Stimulated activated memory B cell treated with anti-CD40 and anti-IgM and Interleukin-4, amounts not matched to agents 10 μg/mL and 1 μg/mL and 100 μg/mL, for 72 hours (primary cell): ENCODE results near the gene OTX2.

Experiments used
- ATAC-seq: fragments of 150-1000 bp; cut with Tn5 transposase; 2 replicates; pipeline ENCODE4 v1.10.0; 2021
- H3K27ac Mint-ChIP-seq: one replicate; pipeline ENCODE4 v1.8.0; 2022; ENCODE audit warnings: mild to moderate bottlenecking, mixed read lengths
- H3K27me3 Mint-ChIP-seq: one replicate; pipeline ENCODE4 v1.8.0; 2022; ENCODE audit warnings: mixed read lengths
- H3K36me3 Mint-ChIP-seq: one replicate; pipeline ENCODE4 v1.8.0; 2022; ENCODE audit warnings: mixed read lengths
- H3K4me1 Mint-ChIP-seq: one replicate; pipeline ENCODE4 v1.8.0; 2022; ENCODE audit warnings: mixed read lengths
- H3K4me3 Mint-ChIP-seq: one replicate; pipeline ENCODE4 v1.8.0; 2022; ENCODE audit warnings: mild to moderate bottlenecking, moderate library complexity, mixed read lengths
- H3K9me3 Mint-ChIP-seq: one replicate; pipeline ENCODE4 v1.8.0; 2022; ENCODE audit warnings: mixed read lengths

OTX2 gene

DNA sequence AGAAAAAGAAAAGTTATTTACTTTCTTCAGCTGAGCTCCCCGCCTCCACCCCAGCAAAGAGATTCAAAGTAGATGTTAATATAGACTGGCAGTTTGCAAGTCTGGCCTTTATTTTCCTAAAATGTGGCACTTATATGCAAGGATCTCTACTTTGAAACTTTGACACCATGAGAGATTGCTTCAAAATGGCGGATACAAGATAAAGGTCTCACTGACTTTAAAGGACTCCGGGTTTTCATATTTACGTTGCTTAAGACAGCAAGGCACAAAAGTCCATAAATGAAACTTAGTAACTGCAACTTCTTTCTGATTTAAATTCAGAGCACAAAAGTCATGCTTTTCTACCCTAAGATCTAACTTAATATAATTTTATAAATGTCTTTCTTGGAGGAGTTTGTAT, 3.5 kb downstream of the OTX2 start:
- peaks cover 93% of the 10 kb centered on the region for H3K27me3 Mint-ChIP-seq
- H3K4me1 Mint-ChIP-seq: peaks cover 14% of the 10 kb centered on the region
- ATAC-seq: no peak
- H3K36me3 Mint-ChIP-seq: no peaks in the 10 kb centered on the region
- no peak overlapping the region for H3K4me3 Mint-ChIP-seq
- H3K9me3 Mint-ChIP-seq: peaks cover 4% of the 10 kb centered on the region
- H3K27ac Mint-ChIP-seq: no peak overlapping the region

DNA sequence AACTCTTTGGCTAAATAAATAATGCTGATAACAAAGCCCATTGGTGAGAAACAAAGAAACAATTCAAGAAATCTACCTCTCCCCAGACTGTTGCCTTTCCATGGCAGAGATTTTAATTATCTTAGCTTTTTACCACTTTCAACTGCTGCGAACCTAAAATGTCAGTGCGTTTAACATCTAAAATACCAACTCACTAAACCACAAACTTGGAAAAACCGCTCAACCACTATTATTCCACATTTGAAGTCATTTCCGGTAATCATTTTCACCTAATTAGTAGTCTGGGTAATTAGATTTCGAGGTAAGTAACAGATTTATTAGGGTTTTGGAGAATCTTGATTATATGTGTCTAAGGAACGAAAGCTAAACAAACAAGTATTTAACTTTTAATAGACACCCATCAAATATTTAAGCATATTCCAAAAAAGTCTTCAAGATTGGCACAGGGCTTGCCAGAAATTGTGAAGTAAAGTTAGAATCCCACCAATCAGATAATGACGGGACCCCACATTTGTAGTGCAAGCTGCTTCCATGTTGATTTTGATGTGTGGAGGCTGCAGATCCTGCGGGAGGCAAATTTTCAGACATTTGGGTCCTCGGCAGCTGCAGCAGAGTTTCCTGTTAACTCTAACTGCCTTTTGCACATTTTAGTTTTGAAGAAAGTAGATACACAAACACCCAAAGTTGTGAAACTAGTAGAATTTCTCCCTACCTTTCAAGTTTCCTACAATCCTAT, 4.1 kb downstream of the OTX2 start:
- Mint-ChIP-seq H3K4me1 (peaks cover 14% of the 10 kb centered on the region), H3K27me3 (peaks cover 95% of the 10 kb centered on the region), H3K27ac (no peak overlapping the region), H3K9me3 (peaks cover 4% of the 10 kb centered on the region), H3K36me3 (no peaks in the 10 kb centered on the region), H3K4me3 (no peak overlapping the region)
- no peak for ATAC-seq

DNA sequence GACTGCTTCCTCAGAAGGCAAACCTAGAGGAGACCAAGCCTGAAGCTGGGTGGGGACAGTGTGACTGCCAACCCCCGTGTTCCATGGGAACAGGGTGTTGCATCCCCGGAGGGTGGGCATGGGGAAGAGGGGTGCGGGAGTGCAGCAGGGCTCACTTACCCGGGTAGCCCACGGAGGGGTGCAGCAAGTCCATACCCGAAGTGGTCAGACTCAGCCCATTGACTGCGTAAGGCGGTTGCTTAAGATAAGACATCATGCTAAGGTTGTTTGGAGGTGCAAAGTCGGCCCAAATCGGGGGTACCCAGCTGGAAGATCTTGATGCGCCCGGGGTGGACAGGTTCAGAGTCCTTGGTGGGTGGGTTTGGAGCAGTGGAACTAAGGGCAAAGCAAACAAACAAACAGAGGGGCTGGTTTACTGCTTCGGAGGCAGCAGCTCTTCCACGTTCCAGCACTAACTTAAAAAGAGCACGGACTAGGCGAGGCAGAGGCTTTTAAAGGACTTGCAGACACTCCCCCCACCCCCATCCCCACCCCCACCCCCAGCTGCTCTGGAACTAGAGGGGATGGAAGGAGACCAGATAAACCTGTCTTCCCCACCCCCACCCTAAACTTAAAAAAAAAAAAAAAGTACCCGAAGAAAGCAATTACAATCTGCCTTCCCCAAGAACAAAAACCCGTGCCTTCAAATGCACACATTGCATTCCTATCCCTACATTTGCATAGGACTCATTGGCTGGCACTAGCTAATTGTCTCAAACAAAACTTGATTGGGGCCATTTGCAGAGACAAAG, 4.9 kb downstream of the OTX2 start:
- Mint-ChIP-seq H3K4me3 (no peak overlapping the region), H3K36me3 (no peaks in the 10 kb centered on the region), H3K27me3 (peaks cover 92% of the 10 kb centered on the region), H3K9me3 (peaks cover 4% of the 10 kb centered on the region), H3K27ac (no peak overlapping the region), H3K4me1 (peaks cover 6% of the 10 kb centered on the region)
- ATAC-seq: no peak

DNA sequence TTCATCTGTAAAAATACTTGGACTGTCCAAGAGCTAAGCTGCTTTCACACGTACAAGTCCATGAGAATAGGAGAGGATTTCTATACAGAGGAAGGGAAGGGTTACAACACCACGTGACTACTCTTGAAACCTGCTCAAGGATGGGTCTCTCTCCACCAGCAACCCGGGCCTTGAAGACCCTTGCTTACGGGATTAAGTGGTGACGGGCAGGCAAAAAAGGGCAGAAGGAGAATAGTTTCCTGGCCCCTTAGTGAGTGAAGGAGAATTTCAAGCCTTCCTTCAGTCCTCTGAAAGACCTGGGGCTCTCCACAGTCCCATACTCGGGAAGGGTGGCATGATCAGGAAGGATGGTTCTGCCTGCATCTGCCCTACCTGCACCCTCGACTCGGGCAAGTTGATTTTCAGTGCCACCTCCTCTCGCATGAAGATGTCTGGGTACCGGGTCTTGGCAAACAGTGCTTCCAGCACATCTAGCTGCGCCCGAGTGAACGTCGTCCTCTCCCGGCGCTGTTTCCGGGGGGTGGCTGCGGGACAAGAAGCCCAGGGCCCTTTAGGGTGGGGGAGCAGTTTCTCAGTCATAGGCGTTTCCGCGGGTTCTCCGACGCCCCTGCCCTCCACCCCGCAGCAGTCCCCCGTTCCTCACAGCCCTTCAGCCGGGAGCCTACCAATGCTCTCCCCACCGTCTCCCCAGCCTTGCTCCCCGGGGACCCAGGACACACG, 6.3 kb downstream of the OTX2 start:
- Mint-ChIP-seq H3K4me1 (no peaks in the 10 kb centered on the region), H3K9me3 (no peaks in the 10 kb centered on the region), H3K27me3 (peaks cover 78% of the 10 kb centered on the region), H3K36me3 (no peaks in the 10 kb centered on the region), H3K4me3 (no peak overlapping the region), H3K27ac (no peak overlapping the region)
- no peak for ATAC-seq

DNA sequence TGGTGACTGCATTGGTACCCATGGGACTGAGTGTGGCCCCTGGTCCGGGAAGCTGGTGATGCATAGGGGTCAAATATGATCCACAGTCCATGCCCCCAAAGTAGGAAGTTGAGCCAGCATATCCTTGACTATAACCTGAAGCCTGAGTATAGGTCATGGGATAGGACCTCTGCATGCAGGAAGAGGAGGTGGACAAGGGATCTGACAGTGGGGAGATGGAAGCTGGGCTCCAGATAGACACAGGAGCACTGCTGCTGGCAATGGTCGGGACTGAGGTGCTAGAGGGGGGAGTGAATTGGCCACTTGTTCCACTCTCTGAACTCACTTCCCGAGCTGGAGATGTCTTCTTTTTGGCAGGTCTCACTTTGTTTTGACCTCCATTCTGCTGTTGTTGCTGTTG, 8.4 kb downstream of the OTX2 start:
- H3K4me3 Mint-ChIP-seq: no peak overlapping the region
- no peak overlapping the region for H3K27ac Mint-ChIP-seq
- no peaks in the 10 kb centered on the region for H3K9me3 Mint-ChIP-seq
- ATAC-seq: no peak
- H3K4me1 Mint-ChIP-seq: peaks cover 5% of the 10 kb centered on the region
- H3K36me3 Mint-ChIP-seq: no peaks in the 10 kb centered on the region
- H3K27me3 Mint-ChIP-seq: peaks cover 69% of the 10 kb centered on the region

DNA sequence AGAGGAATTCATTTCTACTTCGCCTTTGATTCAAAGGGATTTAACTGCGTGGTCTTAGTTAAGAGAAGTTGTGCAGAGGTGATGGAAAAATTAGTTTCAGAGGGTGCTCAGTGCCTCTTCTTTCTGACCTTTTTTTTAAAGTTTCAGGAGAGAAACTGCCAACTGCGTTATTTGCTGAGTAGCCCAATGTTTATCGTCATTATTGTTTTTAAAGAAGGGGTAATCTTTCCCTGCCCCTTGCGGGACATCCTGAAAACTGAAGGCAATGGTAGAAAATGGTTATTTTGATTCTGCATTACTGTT, 11.0 kb downstream of the OTX2 start:
- no peak overlapping the region for H3K27ac Mint-ChIP-seq
- no peaks in the 10 kb centered on the region for H3K9me3 Mint-ChIP-seq
- no peak overlapping the region for H3K4me3 Mint-ChIP-seq
- peaks cover 5% of the 10 kb centered on the region for H3K4me1 Mint-ChIP-seq
- no peaks in the 10 kb centered on the region for H3K36me3 Mint-ChIP-seq
- H3K27me3 Mint-ChIP-seq: peaks cover 68% of the 10 kb centered on the region
- no peak for ATAC-seq

DNA sequence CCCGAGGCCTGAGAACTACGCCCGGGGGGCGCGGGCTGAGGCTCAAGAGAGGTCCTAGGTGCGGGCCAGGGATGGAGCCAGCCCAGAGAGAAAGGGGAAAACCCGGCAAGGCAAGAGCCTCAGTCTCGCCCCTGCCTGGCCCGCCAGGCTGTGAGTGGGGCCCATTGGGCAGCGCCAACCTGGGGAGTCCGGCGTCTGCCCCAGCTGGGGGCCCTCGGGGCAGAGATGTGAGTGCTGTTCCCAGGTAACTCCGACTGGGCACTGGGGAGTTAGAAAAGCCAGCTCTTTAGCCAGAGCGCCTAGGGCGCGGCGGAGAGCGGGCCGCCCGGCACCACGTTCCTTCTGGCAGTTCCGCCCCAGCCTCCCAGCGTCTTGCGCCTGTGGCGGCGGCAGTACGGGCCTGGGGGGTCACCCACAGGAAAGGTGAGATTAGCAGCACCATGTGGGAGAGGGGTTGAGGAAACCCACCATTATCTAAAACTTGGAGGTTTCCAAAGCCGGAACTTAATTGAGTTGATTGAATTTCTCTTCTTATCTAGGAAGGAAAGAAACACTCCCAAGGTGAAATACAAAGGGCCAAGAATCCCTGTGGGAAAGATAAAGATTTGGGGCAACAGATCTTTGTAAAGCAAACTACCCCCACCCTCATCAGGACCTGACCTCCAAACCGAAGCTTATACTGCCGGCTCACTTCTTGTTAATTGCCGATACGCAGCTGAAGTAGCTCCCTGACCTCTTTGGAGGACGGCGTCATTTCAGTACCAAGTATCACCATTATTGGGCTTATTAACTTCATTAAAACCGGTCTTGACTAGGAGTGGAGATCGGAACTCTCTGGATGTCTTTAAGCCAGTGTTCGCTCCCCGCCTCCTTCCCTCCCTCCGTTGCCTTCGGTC, 11.6 kb downstream of the OTX2 start:
- Mint-ChIP-seq H3K4me1 (peaks cover 5% of the 10 kb centered on the region), H3K4me3 (no peak overlapping the region), H3K27me3 (peaks cover 62% of the 10 kb centered on the region), H3K27ac (no peak overlapping the region), H3K36me3 (no peaks in the 10 kb centered on the region), H3K9me3 (no peaks in the 10 kb centered on the region)
- ATAC-seq: no peak

DNA sequence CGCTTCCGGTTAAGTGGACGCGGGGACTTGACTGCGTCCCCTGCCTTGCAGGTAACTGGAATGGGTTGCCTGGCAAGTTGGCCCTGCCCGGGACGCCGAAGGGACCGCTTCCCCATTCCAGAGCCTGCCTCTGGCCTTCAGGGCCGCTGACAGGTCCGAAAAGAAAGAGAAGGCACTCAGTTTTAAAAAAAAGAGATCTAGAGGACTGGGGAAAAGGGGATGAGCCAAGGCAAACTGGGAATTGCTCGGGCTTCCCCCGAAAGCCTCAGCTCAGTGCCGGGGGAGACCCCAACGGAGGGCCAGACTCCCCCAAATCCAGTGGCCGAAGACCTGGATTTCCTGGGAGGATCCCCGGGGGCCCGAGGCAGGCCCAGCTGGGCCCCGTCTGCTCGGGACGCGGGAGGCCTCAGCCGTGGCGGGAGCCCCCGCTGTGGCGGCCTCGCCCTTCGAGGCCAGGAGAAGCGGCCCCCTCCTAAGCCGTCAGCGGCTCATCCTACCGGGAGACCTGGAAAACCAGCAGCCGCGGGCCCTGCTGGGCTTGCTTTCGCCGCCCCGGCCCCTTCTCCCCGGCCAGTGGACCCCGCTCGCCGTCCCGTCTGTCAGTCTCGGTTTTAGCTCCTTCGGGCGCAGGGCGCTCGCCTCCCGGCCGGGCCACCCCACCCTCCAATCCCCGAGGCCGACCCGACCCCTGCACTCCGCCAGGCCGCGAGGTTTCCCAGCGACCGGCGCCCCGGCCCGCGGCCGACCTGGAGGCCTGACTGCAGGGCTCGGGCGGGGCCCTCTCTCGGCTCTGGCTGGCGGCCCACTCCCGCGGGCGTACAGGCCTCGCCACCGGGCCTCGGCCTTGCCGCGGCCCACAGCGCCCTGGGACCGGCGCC, 12.5 kb downstream of the OTX2 start:
- no peak for ATAC-seq
- Mint-ChIP-seq H3K9me3 (peaks cover 3% of the 10 kb centered on the region), H3K4me1 (peaks cover 5% of the 10 kb centered on the region), H3K4me3 (peak overlapping the region; percentile 39), H3K36me3 (no peaks in the 10 kb centered on the region), H3K27ac (no peak overlapping the region), H3K27me3 (peaks cover 62% of the 10 kb centered on the region)

DNA sequence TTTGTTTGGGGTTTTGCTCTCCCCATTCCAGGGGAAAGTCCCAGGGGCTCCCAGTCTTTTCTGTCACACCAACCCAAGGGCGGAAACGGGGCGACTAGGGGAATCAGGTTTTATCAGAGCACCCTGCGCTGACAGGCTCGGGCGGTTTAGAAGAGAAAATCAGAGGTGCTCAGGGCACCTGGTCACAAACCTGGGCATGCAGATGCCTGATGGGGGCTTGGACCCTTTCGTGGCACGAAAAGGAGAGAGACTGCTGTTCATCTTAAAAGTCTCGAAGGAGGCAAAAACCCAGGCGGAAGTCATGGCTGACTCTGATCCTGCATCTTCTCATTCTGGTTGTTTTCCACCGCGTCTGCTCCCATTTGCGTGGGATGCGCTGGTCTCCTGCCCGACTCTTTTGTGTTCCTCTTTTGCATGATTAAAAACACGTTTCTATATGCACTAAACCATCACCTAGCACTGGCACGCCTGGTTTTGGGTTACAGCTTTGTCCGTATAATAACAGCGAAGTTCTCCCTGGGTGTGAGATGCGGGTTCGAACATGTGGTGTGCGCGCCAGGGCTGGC, 13.2 kb downstream of the OTX2 start:
- no peaks in the 10 kb centered on the region for H3K36me3 Mint-ChIP-seq
- peaks cover 62% of the 10 kb centered on the region for H3K27me3 Mint-ChIP-seq
- H3K9me3 Mint-ChIP-seq: peaks cover 4% of the 10 kb centered on the region
- H3K4me1 Mint-ChIP-seq: peaks cover 5% of the 10 kb centered on the region
- no peak overlapping the region for H3K27ac Mint-ChIP-seq
- H3K4me3 Mint-ChIP-seq: peak overlapping the region; percentile 39
- ATAC-seq: no peak

DNA sequence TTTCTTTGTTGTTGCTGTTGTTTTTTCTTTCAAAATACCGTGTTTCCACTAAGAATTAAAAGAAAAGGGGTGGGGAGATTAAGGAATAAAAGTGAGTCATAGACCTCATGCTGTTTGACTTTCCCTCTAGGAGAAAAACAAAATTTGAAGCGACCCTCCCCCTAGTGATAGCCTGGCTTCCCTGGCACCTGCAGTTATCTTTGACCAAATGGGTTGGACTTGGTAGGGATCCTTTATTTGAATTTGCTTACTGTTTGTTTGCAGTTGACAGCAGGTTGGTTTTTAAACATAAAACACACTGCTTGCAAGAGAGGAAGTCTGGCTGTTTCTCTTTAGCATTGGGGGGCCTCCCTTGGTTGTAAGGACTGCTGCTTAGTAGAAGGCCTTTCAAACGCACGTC, 14.0 kb downstream of the OTX2 start:
- peaks cover 4% of the 10 kb centered on the region for H3K9me3 Mint-ChIP-seq
- no peak overlapping the region for H3K27ac Mint-ChIP-seq
- no peak for ATAC-seq
- H3K36me3 Mint-ChIP-seq: no peaks in the 10 kb centered on the region
- no peak overlapping the region for H3K4me3 Mint-ChIP-seq
- peaks cover 55% of the 10 kb centered on the region for H3K27me3 Mint-ChIP-seq
- H3K4me1 Mint-ChIP-seq: peaks cover 5% of the 10 kb centered on the region

DNA sequence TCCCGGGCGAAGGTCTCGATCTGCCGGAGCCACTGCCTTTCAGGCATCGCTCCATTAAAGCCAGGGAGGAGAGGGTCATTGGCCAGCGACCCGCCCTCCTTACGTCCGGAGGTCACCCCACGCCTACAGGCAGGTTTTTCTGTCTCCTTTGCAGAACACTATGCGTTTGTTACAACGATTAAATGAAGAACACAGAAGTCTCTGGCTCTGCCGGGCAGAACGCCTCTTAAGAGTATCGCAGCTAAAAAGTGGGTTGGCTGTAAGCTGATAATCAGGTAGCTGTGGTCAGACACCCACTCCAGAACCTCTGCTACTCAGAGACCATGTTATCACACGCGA, 15.0 kb downstream of the OTX2 start:
- peaks cover 49% of the 10 kb centered on the region for H3K27me3 Mint-ChIP-seq
- H3K9me3 Mint-ChIP-seq: peaks cover 4% of the 10 kb centered on the region
- no peak overlapping the region for H3K4me3 Mint-ChIP-seq
- no peaks in the 10 kb centered on the region for H3K36me3 Mint-ChIP-seq
- no peak for ATAC-seq
- peaks cover 5% of the 10 kb centered on the region for H3K4me1 Mint-ChIP-seq
- H3K27ac Mint-ChIP-seq: no peak overlapping the region

DNA sequence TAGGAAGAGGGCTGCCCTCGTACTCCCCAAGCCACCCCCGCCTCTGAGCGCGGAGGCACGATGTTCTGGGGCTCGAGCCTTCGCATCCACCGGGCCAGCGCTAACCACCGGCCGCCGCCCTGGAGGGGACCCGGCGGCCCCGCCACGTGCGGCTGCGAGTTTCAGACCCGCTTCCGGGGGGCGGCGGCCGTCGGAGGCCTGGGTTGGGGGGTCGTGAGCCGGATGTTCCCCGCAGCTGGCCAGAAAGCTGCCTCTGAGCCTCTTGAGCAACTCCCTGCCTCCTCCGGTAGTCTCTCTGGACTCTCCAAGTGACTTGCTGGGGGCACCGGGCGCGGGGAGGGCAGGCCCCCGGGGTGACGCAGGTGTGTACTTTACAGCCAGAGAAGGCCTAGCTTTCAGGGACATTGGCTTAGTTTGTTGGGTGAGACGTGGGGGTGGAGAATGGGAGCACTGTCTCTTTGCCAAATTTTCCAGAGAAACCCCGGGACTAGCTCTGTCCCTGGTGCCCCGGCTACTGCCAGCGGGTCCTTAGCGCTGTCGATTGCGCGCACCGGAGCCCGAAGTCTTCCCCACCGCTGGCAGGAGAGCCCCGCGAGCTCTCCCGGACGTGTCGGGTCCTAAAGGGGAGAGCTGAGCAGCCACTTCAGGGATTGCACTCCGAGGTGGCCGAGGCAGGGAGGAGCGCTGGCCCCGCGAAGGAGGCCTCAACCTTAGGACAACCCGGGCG, 15.6 kb downstream of the OTX2 start:
- Mint-ChIP-seq H3K36me3 (no peaks in the 10 kb centered on the region), H3K27ac (no peak overlapping the region), H3K4me3 (no peak overlapping the region), H3K4me1 (peaks cover 5% of the 10 kb centered on the region), H3K27me3 (peaks cover 49% of the 10 kb centered on the region), H3K9me3 (peaks cover 4% of the 10 kb centered on the region)
- ATAC-seq: no peak

DNA sequence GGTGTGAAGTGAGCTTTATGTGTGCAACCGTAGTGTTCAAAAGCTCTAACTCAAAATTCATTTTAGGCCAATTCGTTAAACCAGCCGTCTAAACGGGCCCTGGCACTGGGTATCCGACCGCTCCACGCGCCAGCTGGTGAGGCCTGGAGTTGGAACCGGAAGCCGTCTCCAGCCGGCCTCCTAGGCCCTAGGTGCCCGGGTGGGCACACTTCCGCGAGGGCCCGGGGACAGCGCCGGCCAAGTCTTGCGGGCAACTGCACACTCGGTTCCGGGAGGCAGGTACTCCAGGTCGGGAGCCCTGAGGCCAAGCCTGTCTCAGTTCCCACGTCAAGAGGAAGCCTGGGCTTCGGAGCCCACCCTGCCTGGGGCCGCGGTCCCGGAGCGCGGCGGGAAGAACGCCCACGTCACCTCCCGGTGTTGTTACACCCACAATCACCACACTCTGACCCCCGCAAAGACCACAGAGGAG, 16.2 kb downstream of the OTX2 start:
- Mint-ChIP-seq H3K9me3 (peaks cover 4% of the 10 kb centered on the region), H3K27ac (no peak overlapping the region), H3K4me3 (no peak overlapping the region), H3K27me3 (peaks cover 49% of the 10 kb centered on the region), H3K4me1 (peaks cover 5% of the 10 kb centered on the region), H3K36me3 (no peaks in the 10 kb centered on the region)
- no peak for ATAC-seq
